Measurements from ENCODE around the gene DIO2.

DIO2 gene

DNA sequence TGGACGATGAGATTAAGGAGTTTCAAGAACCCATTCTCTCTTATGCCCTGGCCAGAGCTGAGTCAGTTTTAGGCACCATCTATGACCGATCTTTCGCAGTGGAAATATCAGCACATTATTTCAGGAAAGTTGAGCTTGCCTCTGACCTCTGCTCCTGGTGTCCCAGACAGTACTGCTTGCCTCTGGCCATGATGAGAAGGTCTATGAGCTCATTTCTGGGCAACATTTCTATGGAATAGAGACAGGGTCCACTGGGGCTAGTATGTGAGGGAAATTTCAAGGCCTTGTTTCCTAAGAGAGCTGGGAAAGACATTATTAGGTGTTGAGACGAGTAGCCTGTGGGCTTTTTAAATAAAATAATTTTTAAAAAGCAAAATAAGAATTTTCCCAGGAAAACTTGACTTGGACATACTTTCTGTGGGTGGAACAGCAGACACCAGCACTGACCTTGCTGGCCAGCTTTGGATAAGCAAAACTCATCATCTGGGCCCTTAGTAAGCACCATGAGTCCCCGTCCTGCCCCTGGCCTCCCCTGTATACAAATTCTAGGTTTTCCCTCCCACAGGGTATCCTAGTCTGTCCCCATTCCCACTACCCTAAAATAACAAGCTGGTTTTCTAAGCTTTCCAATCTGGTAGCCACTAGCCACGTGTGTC lies 43.4 kb downstream of the DIO2 start:
- DNase-seq, result no peak

DNA sequence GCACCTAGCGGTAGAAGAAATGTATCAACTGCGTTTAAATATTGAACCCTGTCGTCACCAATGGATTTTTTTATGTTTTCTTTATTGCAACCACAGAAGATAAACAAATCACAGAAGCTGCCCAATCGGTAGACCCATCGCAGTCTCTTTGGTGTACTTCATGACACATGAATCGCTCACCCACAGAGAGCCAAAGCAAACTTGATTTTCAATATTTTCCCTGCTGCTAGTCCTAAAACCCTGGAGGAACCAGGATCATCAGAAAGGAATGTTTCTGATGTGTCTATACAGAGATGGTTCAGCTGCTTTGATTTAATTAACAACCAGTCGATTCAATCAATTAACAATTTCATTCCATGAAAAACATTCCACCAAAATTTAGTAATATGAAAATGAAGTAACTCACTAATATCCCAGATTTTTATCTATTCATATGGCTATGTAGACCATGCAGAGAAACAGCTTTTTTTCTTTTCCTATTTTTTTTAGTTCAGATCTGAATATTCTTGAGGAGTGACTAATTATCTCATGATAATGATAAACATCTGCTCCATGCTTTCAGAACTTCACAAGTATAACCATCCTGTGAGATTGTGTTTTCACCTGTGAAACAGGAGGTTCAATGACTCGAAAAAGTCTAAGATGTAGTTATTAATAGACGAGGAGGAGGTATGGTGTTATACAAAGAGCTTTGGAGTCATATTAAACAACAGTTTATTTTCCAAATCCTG lies 46.1 kb downstream of the DIO2 start:
- DNase-seq, result no peak

DNA sequence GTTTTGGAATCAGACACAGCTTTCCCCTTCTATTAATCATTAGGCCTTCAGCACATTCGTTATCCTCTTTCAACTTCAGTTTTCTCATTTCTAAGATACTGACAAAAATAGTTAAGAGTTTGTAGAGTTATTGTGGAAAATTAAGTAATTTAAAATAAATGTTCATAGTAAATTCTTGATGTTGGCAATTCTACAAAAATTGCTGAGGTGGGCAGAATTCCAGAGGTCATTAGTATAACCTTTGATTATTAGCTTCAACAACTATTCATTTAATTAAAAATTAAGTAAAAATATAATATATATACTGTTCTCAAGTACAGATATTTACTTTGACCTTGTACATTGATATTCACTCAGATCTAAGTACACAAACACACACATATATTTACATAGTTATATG lies 58.5 kb downstream of the DIO2 start:
- no peak for DNase-seq

DNA sequence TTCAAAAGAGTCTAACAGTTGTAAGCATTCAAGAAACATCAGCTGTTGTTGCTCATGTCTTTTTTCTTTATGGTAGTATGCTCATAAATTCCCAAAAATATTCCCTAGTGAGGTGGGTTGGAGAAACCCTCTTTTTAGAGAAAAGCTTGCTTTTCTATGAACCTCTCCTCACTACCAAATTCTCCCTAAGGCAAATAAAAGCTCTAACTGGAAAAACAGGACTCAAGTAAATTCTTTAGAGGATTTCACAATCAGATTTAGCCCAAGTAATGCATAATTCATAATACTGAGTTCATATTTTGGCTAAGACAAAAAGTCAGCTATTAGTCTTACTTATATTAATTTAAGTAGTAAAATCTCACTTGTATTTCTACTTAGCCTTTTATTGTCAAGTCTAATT lies 59.1 kb downstream of the DIO2 start:
- no peak for DNase-seq

DNA sequence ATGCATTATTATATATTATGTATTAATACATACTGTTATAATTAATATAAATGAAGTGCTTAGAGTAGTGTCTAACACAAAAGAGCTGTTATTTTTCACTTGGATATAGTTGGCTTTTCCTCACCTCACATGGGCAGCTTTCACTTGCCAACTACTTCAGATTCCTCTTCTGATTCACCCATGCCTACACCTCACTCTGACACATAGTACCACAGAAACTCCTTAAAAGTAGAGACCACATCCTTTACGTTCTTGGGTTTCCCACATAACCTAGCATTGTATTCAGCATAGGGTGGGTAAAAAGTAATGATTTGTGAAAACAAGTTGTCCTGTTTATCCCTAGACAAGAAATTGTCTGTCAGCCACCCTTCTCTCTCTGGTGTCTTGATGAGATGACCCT lies 61.0 kb downstream of the DIO2 start:
- DNase-seq, result no peak
